ENCODE results near the gene CCDC144A. TPM values are rescaled to one million over a fixed set of nuclear protein-coding genes. Genes with fewer than 3 reads are reported as not detected.
"Not testable (repeated sequence)": the region's sequence is repeated elsewhere in the genome, so short reads cannot be mapped to it uniquely, and the experiment has no call there.

Gene CCDC144A, protein sequence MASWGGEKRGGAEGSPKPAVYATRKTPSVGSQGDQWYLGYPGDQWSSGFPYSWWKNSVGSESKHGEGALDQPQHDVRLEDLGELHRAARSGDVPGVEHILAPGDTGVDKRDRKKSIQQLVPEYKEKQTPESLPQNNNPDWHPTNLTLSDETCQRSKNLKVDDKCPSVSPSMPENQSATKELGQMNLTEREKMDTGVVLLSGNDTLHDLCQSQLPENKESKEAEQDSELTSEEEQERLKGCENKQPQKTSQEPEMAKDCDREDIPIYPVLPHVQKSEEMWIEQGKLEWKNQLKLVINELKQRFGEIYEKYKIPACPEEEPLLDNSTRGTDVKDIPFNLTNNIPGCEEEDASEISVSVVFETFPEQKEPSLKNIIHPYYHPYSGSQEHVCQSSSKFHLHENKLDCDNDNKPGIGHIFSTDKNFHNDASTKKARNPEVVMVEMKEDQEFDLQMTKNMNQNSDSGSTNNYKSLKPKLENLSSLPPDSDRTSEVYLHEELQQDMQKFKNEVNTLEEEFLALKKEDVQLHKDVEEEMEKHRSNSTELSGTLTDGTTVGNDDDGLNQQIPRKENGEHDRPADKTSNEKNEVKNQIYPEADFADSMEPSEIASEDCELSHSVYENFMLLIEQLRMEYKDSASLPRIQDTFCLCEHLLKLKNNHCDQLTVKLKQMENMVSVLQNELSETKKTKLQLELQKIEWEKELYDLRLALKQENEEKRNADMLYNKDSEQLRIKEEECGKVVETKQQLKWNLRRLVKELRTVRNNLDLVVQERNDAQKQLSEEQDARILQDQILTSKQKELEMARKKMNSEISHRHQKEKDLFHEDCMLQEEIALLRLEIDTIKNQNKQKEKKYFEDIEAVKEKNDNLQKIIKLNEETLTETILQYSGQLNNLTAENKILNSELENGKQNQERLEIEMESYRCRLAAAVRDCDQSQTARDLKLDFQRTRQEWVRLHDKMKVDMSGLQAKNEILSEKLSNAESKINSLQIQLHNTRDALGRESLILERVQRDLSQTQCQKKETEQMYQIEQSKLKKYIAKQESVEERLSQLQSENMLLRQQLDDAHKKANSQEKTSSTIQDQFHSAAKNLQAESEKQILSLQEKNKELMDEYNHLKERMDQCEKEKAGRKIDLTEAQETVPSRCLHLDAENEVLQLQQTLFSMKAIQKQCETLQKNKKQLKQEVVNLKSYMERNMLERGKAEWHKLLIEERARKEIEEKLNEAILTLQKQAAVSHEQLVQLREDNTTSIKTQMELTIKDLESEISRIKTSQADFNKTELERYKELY (N-terminal part only)
- total RNA-seq (2013), result 1.4 TPM
- polyA plus RNA-seq (under 1 TPM in 2 of 3 donors, not detected in 1; 0.05 to 0.23 TPM), polyA minus RNA-seq (0.16 and 0.97 TPM in 2 replicates), total RNA-seq (0.13 to 20.5 (median 4.4) reads per million in 11 experiments)

DNA sequence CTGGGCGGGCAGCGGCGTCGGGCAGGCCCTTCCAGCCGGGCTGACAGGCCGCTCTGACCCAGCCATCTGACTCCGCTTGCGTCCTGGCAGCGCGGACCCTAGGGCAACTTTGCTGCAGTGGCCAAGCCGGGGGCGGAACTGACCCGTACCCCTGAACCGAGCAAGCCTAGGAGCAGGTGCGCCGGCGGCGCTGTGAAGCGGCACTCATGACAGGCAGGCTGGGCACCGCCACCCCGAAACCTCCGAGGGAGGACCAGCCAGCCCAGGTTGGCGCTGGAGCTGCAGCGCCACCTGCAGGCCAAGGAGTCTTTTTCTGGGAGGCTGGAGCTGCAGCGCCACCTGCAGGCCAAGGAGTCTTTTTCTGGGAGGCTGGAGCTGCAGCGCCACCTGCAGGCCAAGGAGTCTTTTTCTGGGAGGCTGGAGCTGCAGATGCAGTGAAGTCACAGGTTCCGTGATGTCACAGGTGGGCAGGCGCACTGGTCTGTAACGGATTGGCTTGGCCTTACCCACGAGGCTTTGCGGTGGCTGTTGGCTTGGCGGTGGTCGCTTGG is at the start of gene CCDC144A:
Gene CCDC144A, plus strand, starts transcription at position 511 of the 551 bp plus-strand sequence. CDS start 160 bp downstream, outside the sequence.
- H3K4me2 ChIP-seq (replicated peaks; ENCODE audit: extremely low read depth, low read length, poor library complexity, severe bottlenecking); H2AFZ ChIP-seq (ENCODE audit: insufficient read depth, low read depth, low read length, poor library complexity, severe bottlenecking); H4K20me1 ChIP-seq (ENCODE audit: insufficient read depth, low read length); H3K36me3 Mint-ChIP-seq; H3K4me3 ChIP-seq (replicated peaks in 1 of 3; ENCODE audit: low read depth in 2 of 3, low read length in 3 of 3); H3K4me1 Mint-ChIP-seq; H3K36me3 ChIP-seq (replicated peaks in 1 of 2; ENCODE audit: control insufficient read depth in 1 of 2, insufficient read depth in 2 of 2, low read length in 2 of 2); H3K4me1 ChIP-seq (ENCODE audit: control insufficient read depth in 1 of 2, insufficient read depth in 2 of 2, low read length in 2 of 2); H3K79me2 ChIP-seq (ENCODE audit: insufficient read depth, low read length); H3K27ac ChIP-seq (ENCODE audit: low read depth in 1 of 2, low read length in 2 of 2); H3K4me3 Mint-ChIP-seq; H3K27me3 ChIP-seq (ENCODE audit: control insufficient read depth in 2 of 2, insufficient read depth in 2 of 2, low read length in 2 of 2); intact Hi-C loops (cut with micrococcal nuclease); H3K9me3 ChIP-seq (replicated peaks in 1 of 2; ENCODE audit: control insufficient read depth in 1 of 2, insufficient read depth in 1 of 2, low read length in 2 of 2); H3K9ac ChIP-seq (ENCODE audit: insufficient read depth, low read length, poor library complexity, severe bottlenecking): not testable (repeated sequence)
- Mint-ChIP-seq H3K9me3 (peaks cover 4 to 16% (median 10%) of the 10 kb centered on the region in 7 donors), H3K27ac (peak within 1 kb of the TSS in 2 of 7 donors; percentile 11 to 26), H3K27me3 (ENCODE audit: low read depth in 3 of 3) (peaks cover 6 to 14% (median 6%) of the 10 kb centered on the region in 3 donors)
- WGBS (ENCODE audit: insufficient coverage), result 83% methylated on average over 29 of the region's 33 CpGs
- TF ChIP-seq, protein P1, sequence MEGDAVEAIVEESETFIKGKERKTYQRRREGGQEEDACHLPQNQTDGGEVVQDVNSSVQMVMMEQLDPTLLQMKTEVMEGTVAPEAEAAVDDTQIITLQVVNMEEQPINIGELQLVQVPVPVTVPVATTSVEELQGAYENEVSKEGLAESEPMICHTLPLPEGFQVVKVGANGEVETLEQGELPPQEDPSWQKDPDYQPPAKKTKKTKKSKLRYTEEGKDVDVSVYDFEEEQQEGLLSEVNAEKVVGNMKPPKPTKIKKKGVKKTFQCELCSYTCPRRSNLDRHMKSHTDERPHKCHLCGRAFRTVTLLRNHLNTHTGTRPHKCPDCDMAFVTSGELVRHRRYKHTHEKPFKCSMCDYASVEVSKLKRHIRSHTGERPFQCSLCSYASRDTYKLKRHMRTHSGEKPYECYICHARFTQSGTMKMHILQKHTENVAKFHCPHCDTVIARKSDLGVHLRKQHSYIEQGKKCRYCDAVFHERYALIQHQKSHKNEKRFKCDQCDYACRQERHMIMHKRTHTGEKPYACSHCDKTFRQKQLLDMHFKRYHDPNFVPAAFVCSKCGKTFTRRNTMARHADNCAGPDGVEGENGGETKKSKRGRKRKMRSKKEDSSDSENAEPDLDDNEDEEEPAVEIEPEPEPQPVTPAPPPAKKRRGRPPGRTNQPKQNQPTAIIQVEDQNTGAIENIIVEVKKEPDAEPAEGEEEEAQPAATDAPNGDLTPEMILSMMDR (IDR thresholded peaks at IDR 0.05), result peak; percentile 78
- DNase-seq, result peak in 1 of 3 donors; percentile 31

All from CD14-positive monocyte (primary cell).